ENCODE measurements around the gene RABGAP1L.
"Not testable (repeated sequence)": the region's sequence is repeated elsewhere in the genome, so short reads cannot be mapped to it uniquely, and the experiment has no call there.

Gene RABGAP1L

GRCh38 chr1:174153825-174154107 lies 5.6 kb upstream of the RABGAP1L start:
- no peak for DNase-seq (ENCODE audit: low spot score)

- no peak for DNase-seq (ENCODE audit: low spot score)
Observed at GRCh38 chr1:174156437-174156836, 2.9 kb upstream of the RABGAP1L start.

GRCh38 chr1:174157157-174157806 lies 2.0 kb upstream of the RABGAP1L start:
- peak; percentile 36 for DNase-seq (ENCODE audit: low spot score)

- peak; percentile 18 for DNase-seq (ENCODE audit: low spot score)
Observed at GRCh38 chr1:174158767-174159251, 511 bp upstream of the RABGAP1L start.

GRCh38 chr1:174160109-174160473 lies 771 bp downstream of the RABGAP1L start:
- DNase-seq (ENCODE audit: low spot score): peak; percentile 27

GRCh38 chr1:174160603-174161002 lies 1.3 kb downstream of the RABGAP1L start:
- no peak for DNase-seq (ENCODE audit: low spot score)

GRCh38 chr1:174161813-174162212 lies 2.5 kb downstream of the RABGAP1L start:
- no peak for DNase-seq (ENCODE audit: low spot score)

- no peak for DNase-seq (ENCODE audit: low spot score)
Observed at GRCh38 chr1:174164826-174165225, 5.5 kb downstream of the RABGAP1L start.

- DNase-seq (ENCODE audit: low spot score): no peak
Observed at GRCh38 chr1:174165471-174166137, 6.3 kb downstream of the RABGAP1L start.

GRCh38 chr1:174166530-174167264 lies 7.4 kb downstream of the RABGAP1L start:
- peak; percentile 31 for DNase-seq (ENCODE audit: low spot score)

- peak; percentile 17 for DNase-seq (ENCODE audit: low spot score)
Observed at GRCh38 chr1:174167265-174167803, 8.0 kb downstream of the RABGAP1L start.

- no peak for DNase-seq (ENCODE audit: low spot score)
Observed at GRCh38 chr1:174169342-174169741, 10.0 kb downstream of the RABGAP1L start.

GRCh38 chr1:174171073-174171472 lies 11.8 kb downstream of the RABGAP1L start:
- DNase-seq (ENCODE audit: low spot score): no peak

- no peak for DNase-seq (ENCODE audit: low spot score)
Observed at GRCh38 chr1:174174461-174175329, 15.4 kb downstream of the RABGAP1L start.

GRCh38 chr1:174178459-174178858 lies 19.1 kb downstream of the RABGAP1L start:
- DNase-seq (ENCODE audit: low spot score): not testable (repeated sequence)

GRCh38 chr1:174189428-174190062 lies 30.2 kb downstream of the RABGAP1L start:
- no peak for DNase-seq (ENCODE audit: low spot score)

GRCh38 chr1:174190691-174191199 lies 31.4 kb downstream of the RABGAP1L start:
- DNase-seq (ENCODE audit: low spot score): no peak

- no peak for DNase-seq (ENCODE audit: low spot score)
Observed at GRCh38 chr1:174191349-174191862, 32.1 kb downstream of the RABGAP1L start.

- DNase-seq (ENCODE audit: low spot score): no peak
Observed at GRCh38 chr1:174194461-174194860, 35.1 kb downstream of the RABGAP1L start.

GRCh38 chr1:174197088-174197487 lies 37.8 kb downstream of the RABGAP1L start:
- DNase-seq (ENCODE audit: low spot score): no peak

GRCh38 chr1:174197547-174197946 lies 38.2 kb downstream of the RABGAP1L start:
- DNase-seq (ENCODE audit: low spot score): no peak

All from germinal center (tissue), 1 donor.